ENCODE results near the gene CADPS2. TPM values are rescaled to one million over a fixed set of nuclear protein-coding genes. Genes with fewer than 3 reads are reported as not detected.

CADPS2 gene
- total and polyA plus RNA-seq, 9 donors = 4.4 to 11.3 (median 7.4) TPM

GRCh38 chr7:122887848-122888247 lies 1.6 kb upstream of the CADPS2 start:
- DNase-seq = no peak
- Histone ChIP-seq H3K4me1 (ENCODE audit: control insufficient read depth, insufficient read depth, low read length) (peaks cover 6% of the 10 kb centered on the region), H3K36me3 (ENCODE audit: control insufficient read depth, insufficient read depth, low read length) (no peaks in the 10 kb centered on the region), H3K27me3 (ENCODE audit: control insufficient read depth, insufficient read depth, low read length) (peaks cover 13% of the 10 kb centered on the region), H3K9me3 (replicated peaks; ENCODE audit: control insufficient read depth, low read depth, low read length) (no peaks in the 10 kb centered on the region), H3K27ac (ENCODE audit: low read length) (no peak overlapping the region), H3K4me3 (ENCODE audit: low read length) (no peak overlapping the region)

DNA sequence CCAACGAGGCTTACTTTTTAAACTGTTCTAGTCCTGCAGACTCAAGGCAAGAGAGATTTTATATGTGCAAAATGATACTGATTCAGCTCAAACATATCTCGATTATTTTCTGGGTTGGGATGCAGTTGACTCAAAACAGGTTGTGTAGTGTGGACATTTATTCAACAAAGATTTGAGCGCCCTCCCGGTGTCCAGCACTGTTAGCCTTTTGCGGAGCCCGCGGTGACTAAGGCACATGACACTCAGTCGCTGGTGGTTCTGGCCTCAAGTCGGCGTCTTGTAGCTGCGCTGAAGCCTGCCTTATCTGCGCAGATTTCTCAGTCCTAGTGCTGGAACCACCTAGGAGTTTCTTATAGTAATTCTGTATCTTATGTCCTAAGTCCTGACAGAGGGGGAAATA lies 938 bp upstream of the CADPS2 start:
- no peak overlapping the region for H3K27ac ChIP-seq (ENCODE audit: low read length)
- peaks cover 13% of the 10 kb centered on the region for H3K27me3 ChIP-seq (ENCODE audit: control insufficient read depth, insufficient read depth, low read length)
- H3K4me3 ChIP-seq (ENCODE audit: low read length) = peak overlapping the region; percentile 65
- DNase-seq = peak; percentile 64
- peaks cover 6% of the 10 kb centered on the region for H3K4me1 ChIP-seq (ENCODE audit: control insufficient read depth, insufficient read depth, low read length)
- no peaks in the 10 kb centered on the region for H3K36me3 ChIP-seq (ENCODE audit: control insufficient read depth, insufficient read depth, low read length)
- no peaks in the 10 kb centered on the region for H3K9me3 ChIP-seq (replicated peaks; ENCODE audit: control insufficient read depth, low read depth, low read length)
- WGBS (ENCODE audit: insufficient coverage) = 0% methylated on average over 10 of the region's 12 CpGs

- Histone ChIP-seq H3K9me3 (replicated peaks; ENCODE audit: control insufficient read depth, low read depth, low read length) (no peaks in the 10 kb centered on the region), H3K27me3 (ENCODE audit: control insufficient read depth, insufficient read depth, low read length) (peaks cover 13% of the 10 kb centered on the region), H3K4me3 (ENCODE audit: low read length) (peak overlapping the region; percentile 65), H3K27ac (ENCODE audit: low read length) (peak overlapping the region; percentile 71), H3K36me3 (ENCODE audit: control insufficient read depth, insufficient read depth, low read length) (no peaks in the 10 kb centered on the region), H3K4me1 (ENCODE audit: control insufficient read depth, insufficient read depth, low read length) (peaks cover 6% of the 10 kb centered on the region)
- WGBS (ENCODE audit: insufficient coverage) = under 1% methylated on average over 58 of the region's 70 CpGs
- peak; percentile 35 for DNase-seq
Measured at GRCh38 chr7:122885583-122886356, 490 bp downstream of the CADPS2 start.

GRCh38 chr7:122884186-122884585 lies 2.1 kb downstream of the CADPS2 start:
- no peaks in the 10 kb centered on the region for H3K9me3 ChIP-seq (replicated peaks; ENCODE audit: control insufficient read depth, low read depth, low read length)
- no peak overlapping the region for H3K4me3 ChIP-seq (ENCODE audit: low read length)
- H3K27me3 ChIP-seq (ENCODE audit: control insufficient read depth, insufficient read depth, low read length) = peaks cover 13% of the 10 kb centered on the region
- 40% methylated on average over 2 of the region's 4 CpGs for WGBS (ENCODE audit: insufficient coverage)
- H3K4me1 ChIP-seq (ENCODE audit: control insufficient read depth, insufficient read depth, low read length) = peaks cover 6% of the 10 kb centered on the region
- no peak overlapping the region for H3K27ac ChIP-seq (ENCODE audit: low read length)
- no peak for DNase-seq
- H3K36me3 ChIP-seq (ENCODE audit: control insufficient read depth, insufficient read depth, low read length) = no peaks in the 10 kb centered on the region

DNA sequence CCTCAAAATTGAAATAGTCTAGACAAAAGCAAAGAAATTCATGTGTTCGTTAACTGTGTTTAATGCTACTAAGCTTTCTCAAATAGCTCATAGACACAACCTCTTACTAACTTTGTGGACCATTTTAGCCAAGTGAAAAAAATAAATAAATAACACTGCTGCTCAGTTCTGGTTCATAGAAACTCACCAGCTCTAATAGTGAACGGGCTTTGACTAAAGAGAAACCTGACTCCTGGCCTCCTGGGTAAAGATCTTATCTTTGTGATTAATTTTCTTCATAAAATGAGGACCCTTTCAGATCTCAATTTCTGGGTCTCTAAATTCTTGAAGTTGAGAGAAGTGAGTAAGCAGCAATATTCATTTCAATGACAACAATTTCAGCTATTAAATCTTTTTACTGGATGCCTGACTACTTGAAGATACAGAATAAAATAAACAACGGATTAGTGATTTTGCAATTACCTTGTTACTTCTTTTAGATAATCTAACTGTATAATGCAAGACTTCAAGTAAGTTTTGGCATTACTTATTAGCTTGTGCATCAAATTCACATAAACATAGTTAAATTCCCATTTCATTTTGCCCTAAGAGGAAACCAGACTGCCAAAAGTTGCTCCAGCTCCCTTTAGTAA lies 3.1 kb downstream of the CADPS2 start:
- DNase-seq = no peak
- Histone ChIP-seq H3K36me3 (ENCODE audit: control insufficient read depth, insufficient read depth, low read length) (no peaks in the 10 kb centered on the region), H3K27me3 (ENCODE audit: control insufficient read depth, insufficient read depth, low read length) (peaks cover 13% of the 10 kb centered on the region), H3K4me1 (ENCODE audit: control insufficient read depth, insufficient read depth, low read length) (peaks cover 6% of the 10 kb centered on the region), H3K4me3 (ENCODE audit: low read length) (no peak overlapping the region), H3K27ac (ENCODE audit: low read length) (no peak overlapping the region), H3K9me3 (replicated peaks; ENCODE audit: control insufficient read depth, low read depth, low read length) (no peaks in the 10 kb centered on the region)
- WGBS (ENCODE audit: insufficient coverage) = no CpG with 5 or more reads among the region's 3 CpGs

- WGBS (ENCODE audit: insufficient coverage) = 100% methylated on average over 1 of the region's 1 CpG
Measured at GRCh38 chr7:122881324-122881723, 4.9 kb downstream of the CADPS2 start.

DNA sequence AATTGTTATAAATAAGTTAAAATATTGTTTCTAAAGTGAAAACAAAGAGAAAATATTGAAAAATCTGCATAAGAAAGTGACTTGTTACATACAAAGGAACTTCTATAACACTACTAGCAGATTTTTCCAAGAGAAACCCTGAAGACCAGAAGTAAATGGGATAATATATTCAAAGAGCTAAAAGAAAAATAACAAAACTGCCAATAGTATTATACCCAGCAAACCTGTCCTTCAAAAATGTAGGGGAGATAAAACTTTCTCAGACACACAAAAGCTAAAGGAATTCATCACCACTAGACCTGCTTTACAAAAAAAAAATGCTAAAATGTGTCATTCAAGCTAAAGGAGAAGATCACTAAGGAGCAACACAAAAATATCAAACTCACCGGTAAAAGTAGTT lies 17.0 kb downstream of the CADPS2 start:
- no peaks in the 10 kb centered on the region for H3K36me3 ChIP-seq (ENCODE audit: control insufficient read depth, insufficient read depth, low read length)
- peaks cover 16% of the 10 kb centered on the region for H3K9me3 ChIP-seq (replicated peaks; ENCODE audit: control insufficient read depth, low read depth, low read length)
- no peak overlapping the region for H3K4me3 ChIP-seq (ENCODE audit: low read length)
- DNase-seq = no peak
- no CpG with 5 or more reads among the region's 1 CpG for WGBS (ENCODE audit: insufficient coverage)
- no peaks in the 10 kb centered on the region for H3K4me1 ChIP-seq (ENCODE audit: control insufficient read depth, insufficient read depth, low read length)
- H3K27me3 ChIP-seq (ENCODE audit: control insufficient read depth, insufficient read depth, low read length) = no peaks in the 10 kb centered on the region
- H3K27ac ChIP-seq (ENCODE audit: low read length) = no peak overlapping the region

More at GRCh38 chr7:122881324-122881723, 4.9 kb downstream of the CADPS2 start:
- Histone ChIP-seq H3K36me3 (ENCODE audit: control insufficient read depth, insufficient read depth, low read length) (no peaks in the 10 kb centered on the region), H3K27ac (ENCODE audit: low read length) (no peak overlapping the region), H3K27me3 (ENCODE audit: control insufficient read depth, insufficient read depth, low read length) (peaks cover 9% of the 10 kb centered on the region), H3K4me1 (ENCODE audit: control insufficient read depth, insufficient read depth, low read length) (peaks cover 3% of the 10 kb centered on the region), H3K9me3 (replicated peaks; ENCODE audit: control insufficient read depth, low read depth, low read length) (no peaks in the 10 kb centered on the region), H3K4me3 (ENCODE audit: low read length) (no peak overlapping the region)
- no peak for DNase-seq

DNA sequence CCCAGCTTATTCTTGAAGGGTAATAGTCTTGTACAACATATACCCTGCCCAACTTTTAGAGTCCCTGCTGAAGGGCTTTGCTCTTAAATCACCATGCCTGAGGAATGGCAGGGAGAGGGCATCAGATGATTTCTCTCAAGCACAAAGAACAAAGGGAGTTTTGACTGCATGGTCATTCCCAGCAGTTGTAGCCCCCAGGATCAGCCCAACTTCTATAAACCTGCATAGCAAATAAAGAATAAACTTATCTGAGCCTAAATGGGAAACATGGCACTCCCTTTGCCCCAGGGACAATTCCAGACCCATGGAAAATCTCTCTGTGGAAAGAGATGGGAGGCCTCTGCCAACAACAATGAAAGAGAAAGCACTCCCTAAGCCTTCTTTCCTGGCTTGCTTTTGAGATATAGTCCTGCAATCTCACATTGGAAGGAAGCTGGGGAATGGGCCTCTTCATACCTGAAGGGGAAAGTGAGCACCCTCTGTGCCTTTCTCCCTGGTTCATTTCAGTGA lies 18.7 kb downstream of the CADPS2 start:
- Histone ChIP-seq H3K9me3 (replicated peaks; ENCODE audit: control insufficient read depth, low read depth, low read length) (peaks cover 16% of the 10 kb centered on the region), H3K4me3 (ENCODE audit: low read length) (no peak overlapping the region), H3K36me3 (ENCODE audit: control insufficient read depth, insufficient read depth, low read length) (no peaks in the 10 kb centered on the region), H3K4me1 (ENCODE audit: control insufficient read depth, insufficient read depth, low read length) (no peaks in the 10 kb centered on the region), H3K27me3 (ENCODE audit: control insufficient read depth, insufficient read depth, low read length) (no peaks in the 10 kb centered on the region), H3K27ac (ENCODE audit: low read length) (no peak overlapping the region)
- no peak for DNase-seq

DNA sequence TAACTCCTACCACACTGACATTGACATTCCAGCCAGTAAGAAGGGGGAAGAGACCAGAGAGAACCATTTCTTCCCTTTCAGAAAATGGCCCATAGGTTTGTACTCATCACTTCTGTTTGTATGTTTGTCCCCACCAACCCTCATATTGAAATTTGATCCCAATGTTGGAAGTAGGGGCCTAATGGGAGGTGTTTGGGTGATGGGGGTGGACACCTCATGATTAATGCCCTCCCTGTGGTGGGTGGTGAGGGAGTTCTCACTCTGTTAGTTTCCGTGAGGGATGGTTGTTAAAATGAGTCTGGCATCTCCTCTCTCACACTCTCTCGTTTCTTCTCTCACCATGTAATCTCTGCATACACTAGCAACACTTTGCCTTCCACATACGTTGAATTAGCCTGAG lies 21.4 kb downstream of the CADPS2 start:
- no peak overlapping the region for H3K27ac ChIP-seq (ENCODE audit: low read length)
- H3K4me1 ChIP-seq (ENCODE audit: control insufficient read depth, insufficient read depth, low read length) = no peaks in the 10 kb centered on the region
- DNase-seq = no peak
- H3K36me3 ChIP-seq (ENCODE audit: control insufficient read depth, insufficient read depth, low read length) = no peaks in the 10 kb centered on the region
- H3K4me3 ChIP-seq (ENCODE audit: low read length) = no peak overlapping the region
- no peaks in the 10 kb centered on the region for H3K27me3 ChIP-seq (ENCODE audit: control insufficient read depth, insufficient read depth, low read length)
- 54% methylated on average over 2 of the region's 3 CpGs for WGBS (ENCODE audit: insufficient coverage)
- H3K9me3 ChIP-seq (replicated peaks; ENCODE audit: control insufficient read depth, low read depth, low read length) = peaks cover 15% of the 10 kb centered on the region

- no peak overlapping the region for H3K4me3 ChIP-seq (ENCODE audit: low read length)
- H3K36me3 ChIP-seq (ENCODE audit: control insufficient read depth, insufficient read depth, low read length) = no peaks in the 10 kb centered on the region
- no peaks in the 10 kb centered on the region for H3K27me3 ChIP-seq (ENCODE audit: control insufficient read depth, insufficient read depth, low read length)
- no peak for DNase-seq
- H3K9me3 ChIP-seq (replicated peaks; ENCODE audit: control insufficient read depth, low read depth, low read length) = peaks cover 9% of the 10 kb centered on the region
- no CpG with 5 or more reads among the region's 2 CpGs for WGBS (ENCODE audit: insufficient coverage)
- no peak overlapping the region for H3K27ac ChIP-seq (ENCODE audit: low read length)
- H3K4me1 ChIP-seq (ENCODE audit: control insufficient read depth, insufficient read depth, low read length) = no peaks in the 10 kb centered on the region
Measured at GRCh38 chr7:122864016-122864415, 22.2 kb downstream of the CADPS2 start.
